D341Med (cell line): ENCODE data around the gene ENDOD1.

Source experiments
- DNase-seq: peaks from one replicate; pipeline ENCODE4 v3.0.0; 2012; ENCODE audit warnings: low spot score

Gene ENDOD1

DNA sequence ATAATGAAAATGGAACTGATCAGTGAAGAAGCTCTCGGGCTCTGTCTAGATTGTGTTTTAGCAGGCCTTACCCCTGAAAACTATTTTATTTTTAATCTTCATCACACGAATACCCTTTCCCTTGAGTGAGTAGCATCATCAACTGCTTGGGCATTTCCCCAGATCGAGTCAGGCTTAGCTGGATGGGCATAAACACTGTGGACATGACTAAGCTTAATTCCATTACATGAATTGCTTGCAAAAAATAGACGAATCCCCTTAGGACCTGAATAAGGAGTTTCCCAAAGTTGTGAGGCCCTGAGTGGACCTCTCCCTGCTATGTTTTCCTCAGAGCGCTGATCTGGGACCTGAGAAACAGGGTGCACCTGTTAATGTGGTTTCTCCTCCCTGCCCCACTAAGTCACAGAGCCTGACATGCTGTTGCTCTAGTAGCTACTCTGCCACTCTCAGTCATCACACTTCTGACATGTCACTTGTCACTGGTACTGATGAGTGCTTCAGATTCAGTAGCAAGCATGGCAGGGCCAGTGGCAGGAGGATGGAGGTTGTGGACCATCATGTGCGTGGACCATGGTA, 53.5 kb downstream of the ENDOD1 start:
- no peak for DNase-seq

DNA sequence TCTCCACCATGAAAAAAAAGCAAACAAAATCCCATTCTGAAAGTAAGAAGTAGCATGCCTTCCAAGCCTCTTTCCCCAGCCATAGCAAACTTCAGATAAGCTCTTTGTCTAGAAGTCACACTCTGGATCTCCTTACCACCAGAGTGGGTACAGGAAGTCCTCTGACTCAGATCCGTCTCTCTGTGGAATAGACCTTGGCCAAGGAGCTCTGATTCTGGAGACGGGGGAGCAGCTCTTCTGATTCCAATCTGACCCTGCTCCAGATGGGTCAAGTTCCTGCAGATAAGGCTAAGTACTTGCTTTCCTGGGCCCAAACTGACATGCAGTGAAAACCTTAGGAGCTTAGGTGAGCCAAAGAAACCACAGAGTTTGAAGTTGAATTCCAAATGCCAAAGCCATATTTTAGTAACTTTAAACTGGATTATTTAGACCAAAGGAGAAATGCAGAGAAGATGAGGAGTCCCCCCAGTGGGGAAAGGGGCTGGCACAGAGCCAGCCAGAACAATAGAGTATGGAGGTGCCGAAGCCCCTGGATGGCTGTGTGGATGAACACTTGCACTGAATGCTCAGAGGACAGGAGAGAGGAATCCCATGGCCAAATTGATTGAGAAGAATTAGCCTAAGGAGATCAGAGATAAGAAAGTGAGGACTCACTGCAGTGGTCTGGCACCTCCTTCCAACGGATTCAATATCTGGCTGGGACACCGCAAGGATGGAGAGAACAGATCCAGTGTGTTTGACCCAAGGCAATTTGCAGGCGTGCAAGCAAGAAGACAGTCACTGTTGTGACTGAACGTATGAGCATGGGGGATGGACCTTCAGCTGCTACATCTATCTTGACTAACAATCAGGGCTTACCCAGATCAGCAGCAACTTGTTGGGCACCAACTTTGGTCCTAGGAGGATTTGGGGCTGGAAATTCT, 54.9 kb downstream of the ENDOD1 start:
- DNase-seq: no peak

DNA sequence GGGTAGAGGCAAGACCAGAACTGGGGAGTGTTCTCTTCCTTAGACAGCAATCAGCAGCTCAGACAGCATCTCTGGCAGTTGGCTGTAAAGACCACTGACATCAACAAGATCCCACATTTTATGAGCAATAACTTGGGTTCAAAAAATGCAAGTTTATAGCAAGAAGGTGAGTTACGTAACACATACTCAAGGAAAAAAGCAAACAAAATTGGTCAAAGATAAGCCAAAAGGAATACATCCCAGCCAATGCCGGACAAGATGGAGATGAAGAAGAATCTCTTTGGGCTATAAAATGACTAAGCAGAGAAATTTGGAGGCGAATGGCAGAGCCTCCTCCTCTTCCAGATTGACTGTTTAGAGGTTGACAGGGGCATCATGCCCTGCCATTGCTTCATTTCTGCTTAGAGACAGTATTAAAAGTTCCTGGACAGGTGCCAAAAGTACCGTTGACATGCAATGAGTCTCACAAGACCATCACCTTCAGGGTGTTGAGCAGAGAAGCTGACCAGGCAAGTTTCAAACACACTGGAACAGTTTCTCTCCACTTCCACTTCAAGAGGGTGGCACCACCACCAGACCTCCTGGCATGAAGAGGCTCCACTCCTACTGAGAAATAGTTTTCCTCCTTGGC, 55.9 kb downstream of the ENDOD1 start:
- no peak for DNase-seq

GRCh38 chr11:95147364-95147905, 57.8 kb downstream of the ENDOD1 start:
- no peak for DNase-seq

GRCh38 chr11:95148406-95148805, 58.8 kb downstream of the ENDOD1 start:
- DNase-seq: no peak

DNA sequence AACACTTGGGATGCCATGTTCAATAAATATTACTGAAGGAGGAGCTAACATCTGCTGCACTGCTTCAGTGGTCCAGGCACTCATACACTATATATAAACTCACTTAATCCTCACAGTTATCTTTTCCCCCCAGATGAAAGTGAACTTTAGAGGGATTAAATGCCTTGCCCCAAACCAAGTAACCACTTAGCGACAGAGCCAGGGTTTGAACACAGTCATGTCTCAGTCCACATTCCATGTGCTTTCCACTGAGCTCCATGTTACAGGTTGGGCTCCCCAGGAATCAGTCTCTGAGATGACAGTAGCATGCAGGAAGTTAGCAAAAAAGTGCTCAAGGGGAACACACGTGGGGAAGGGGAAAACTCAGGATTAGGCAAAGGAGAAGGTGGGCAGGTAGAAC, 59.3 kb downstream of the ENDOD1 start:
- no peak for DNase-seq

DNA sequence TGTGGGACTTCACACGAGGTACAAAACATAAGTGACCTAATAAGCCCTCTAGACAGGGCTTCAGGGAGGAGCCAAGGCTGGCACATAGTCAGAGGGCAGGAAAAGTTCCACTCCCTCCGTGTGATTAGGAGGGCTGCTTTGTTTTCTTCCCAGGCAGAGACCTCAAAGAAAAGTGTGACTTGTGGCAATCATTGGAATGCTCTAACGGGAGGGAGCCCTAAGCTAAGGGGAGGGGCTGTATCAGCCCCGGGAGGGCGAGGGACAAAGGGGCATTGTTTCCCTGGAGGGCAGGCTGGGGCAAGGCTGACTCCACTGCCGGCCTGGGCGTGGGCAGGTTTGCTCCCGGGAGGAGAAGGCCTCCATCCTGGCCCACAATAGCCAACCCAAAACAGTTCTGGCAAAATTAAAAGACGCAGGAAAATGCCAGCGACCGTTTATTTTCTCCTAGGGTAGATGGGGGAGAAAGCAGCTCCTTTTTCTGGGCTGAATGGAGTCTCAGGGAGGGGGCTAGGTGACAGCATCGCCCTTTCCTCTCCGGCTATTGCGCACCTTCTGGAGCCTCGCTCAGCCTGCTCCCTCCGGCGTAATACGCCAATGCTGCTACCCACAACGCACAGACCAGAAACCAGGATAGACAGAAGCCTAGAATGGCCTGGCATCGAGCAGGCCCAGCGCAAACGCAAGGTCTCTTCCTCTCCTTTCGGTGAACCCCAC, 60.2 kb downstream of the ENDOD1 start:
- no peak for DNase-seq

DNA sequence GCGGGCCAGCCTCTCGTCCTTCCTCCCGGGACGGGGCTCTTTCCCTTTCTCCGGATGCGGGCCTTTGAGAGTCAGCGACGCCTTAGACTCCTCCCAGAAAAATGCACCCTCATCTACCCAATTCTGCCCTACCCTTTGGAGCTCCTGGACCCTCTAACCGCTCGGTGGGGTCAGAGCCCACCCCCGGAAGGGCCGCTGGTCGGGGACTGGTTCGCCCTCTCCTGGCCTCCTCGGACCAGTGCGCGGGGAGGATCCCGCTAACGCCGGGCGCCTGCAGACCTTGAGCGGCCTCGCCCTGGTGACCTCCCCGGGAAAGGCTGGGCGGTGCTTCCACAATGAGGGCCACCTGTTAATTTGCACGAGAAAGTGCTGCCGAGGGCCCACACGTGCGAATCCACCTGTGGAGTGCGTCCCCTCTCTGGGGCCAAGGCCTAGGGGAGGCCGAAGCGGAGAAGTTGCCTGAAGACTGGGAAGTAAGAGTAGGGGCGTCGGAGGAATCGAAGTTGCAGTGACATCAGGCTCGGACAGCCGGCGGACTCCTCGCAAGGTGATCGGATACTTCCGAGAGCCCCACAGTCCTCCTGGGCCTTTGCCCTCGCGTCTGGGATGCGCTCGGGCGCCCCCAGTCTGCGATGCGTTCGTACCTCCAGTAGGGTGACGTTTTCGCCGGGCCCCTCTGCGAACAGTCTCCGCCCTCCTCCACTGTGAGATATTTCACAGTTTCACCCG, 61.5 kb downstream of the ENDOD1 start:
- DNase-seq: peak; percentile 87

DNA sequence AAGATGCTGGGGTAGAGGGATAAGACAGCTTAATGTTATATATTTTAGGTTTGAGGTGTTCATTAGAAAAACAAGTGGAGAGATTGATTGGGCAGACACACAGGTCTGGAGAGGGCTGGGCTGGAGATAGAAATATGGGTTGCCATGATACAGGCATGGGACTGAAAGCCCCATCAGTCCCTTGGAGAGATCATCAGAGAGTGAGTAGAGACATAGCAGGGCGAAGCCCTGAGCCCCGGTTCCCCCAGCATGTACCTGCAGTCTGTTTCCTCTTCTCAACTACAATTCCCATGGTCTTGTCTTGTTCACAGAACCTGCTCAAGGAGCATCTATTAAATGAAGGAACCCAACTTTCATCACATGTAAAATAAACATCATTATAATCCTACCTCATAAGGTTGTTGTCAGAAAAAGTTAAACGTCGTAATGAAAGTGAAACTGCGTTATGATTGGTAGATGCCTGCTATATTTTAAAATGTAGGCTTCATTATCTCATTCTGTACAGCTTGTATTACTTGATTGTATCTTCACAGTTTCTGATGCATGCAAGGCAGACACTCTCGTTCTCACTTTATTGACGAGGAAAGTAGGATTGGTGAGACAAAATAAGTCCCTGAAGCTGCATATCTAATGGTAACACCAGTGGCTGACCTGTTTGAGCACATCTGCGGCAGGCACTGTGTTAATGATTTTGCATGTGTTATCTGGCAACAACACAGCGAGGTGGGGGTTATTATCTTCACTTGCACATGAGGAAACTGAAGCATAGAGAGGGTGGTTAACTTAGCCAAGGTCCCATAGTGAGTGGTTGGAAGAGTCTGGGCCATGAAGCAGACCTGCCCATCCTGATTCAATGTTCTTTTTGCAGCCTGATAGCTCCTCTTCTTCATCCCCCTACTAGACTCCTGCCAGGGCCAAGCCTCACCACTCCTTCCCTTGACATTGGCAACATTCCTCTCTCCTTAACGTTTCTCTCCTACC, 63.5 kb downstream of the ENDOD1 start:
- DNase-seq: no peak

DNA sequence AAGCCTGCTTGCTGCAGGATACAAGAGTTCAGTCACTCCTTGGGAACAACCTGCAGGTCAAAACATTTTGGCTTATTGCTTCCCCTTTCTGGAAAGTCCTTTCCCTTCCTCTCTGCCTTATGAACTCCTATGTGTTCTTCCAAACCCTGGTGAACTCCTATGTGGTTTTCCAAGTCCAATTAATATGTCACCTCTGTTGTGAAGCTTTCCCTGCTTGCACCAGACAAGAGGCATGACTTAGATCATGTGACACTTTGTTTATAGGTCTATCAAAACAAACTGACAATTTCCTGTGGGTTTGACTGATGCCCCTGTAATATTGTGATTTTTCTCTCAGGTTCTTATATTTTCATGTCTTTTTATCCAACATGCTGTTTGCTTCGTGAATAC, 64.2 kb downstream of the ENDOD1 start:
- DNase-seq: no peak

DNA sequence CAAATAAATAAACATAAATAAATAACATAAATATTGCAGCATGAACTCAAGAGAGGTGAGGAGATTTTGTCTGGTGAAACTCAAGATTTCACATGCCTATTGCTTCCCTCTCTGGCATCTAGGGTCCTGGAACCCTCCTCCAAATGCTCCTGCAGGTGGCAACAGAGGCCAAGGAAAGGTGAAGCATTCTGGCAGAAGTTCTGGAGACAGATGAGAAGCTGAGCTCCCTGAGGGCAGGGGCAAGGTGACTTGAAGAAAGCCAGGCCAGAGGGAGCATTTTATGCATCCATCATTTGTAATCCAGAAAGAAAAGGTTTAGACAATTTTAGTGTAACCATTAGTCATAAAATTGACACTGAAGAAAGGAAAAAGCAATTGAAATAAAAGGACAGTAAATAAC, 64.9 kb downstream of the ENDOD1 start:
- DNase-seq: peak; percentile 69

- no peak for DNase-seq
Observed at GRCh38 chr11:95155385-95155784, 65.7 kb downstream of the ENDOD1 start.

DNA sequence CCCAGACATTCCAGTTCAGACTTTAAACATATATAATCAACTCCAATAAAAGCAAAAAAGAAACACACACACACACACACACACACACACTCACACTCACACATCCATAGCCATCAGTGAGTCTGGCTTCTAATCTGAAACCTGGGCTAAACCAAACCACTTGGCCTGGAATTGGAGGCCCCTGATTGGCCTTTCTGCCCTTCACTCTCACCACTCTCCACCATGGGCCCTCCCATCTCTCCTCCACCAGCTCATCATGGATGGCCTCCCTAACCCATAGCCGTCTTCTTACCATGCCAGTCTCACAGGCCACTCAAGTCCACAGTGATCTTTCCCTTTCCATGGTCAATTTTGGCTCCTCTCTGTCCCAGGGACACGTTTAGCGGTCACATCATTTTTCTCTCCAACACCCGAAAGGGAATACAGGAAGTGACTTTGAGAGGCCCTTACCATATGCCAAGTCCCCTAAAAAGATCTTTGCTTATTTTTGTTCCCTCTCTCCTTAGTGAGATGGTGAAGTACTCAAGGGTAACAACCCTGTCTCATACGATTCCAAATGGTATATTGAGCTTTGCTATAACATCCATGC, 66.6 kb downstream of the ENDOD1 start:
- no peak for DNase-seq

DNA sequence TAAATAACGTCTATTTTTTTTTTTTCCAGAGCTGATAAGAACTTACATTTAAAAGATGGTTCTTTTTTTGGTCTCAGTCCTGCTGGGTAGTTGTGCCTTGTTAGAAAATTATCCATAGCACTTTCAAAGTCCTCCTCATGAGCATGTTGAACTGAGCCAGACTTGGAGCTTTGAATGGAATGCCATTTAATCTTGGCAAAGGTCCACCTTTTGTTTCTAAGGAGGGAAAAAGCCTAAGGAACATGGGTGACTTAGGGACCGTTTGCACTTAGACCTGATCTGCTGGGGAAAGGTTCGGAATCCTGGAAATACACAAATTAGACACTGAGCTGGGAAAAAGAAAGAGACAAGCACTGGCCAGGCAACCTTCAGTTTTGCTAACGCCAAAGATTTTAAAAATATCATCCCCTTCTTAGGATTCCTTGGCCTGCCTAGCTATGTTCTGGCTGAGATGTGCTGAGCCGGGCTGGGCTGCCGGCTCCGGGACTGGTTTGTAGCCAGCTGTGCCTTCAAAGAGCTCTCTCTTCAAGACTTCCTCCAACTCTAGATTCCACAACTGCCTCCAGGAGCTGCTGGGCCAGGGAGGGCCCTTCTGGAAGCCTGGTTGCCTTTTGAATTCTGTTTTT, 67.4 kb downstream of the ENDOD1 start:
- no peak for DNase-seq

DNA sequence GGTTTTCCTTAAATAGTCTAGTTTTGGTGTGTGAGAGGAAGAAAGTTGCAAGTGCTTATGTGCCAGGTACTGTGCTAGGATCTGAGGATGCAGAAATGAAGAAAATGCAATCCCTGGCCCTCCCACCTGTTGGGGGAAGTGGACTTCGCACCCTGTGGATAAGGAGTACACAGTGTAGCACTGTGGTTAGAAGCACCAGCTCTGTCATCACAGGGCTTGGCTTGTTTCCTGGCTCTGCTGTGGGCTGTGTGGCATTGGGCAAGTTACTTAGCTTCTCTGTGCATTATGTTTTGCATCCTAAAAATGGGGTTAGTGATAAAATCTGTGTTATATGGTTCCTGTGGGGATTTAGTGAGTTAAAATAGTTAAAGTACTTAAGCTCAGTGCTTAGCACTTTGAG, 68.2 kb downstream of the ENDOD1 start:
- DNase-seq: no peak

- DNase-seq: no peak
Observed at GRCh38 chr11:95161248-95161647, 71.6 kb downstream of the ENDOD1 start.

DNA sequence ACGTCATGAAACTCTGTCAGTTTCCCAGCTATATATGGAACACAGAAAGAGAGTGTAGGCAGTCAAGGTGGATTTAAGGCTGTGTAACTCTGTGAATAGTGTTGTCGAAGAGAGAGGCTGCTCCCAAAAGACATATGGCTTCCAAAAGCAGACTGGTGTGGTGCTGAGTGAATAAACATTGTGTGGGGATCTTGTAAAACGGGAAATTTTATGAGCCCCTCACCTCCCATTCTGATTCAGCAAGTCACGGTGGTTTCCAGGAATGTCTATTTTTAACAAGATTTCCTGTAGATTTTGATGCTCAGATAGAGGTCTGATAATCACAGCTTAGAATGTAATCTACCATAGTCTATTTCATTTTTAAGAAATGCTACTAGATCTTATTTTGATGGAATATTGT, 73.5 kb downstream of the ENDOD1 start:
- no peak for DNase-seq

DNA sequence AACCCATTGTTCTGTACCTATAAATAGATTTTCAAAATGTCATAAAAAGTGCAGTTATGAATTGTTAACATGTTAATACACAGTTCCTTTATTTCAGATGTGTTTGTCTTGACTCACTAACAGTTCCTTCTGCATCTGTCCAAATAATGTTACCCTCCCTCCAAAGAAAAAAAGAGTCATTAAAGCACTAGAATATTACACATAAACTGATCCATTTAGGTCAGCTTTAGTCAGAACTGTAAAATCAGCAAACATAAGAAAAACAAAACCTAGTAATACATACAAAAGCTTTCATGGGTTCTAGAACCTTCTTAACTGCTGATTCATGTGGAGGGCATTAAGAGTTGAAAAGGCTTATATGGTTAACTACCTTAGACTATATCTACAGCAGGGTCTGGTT, 76.0 kb downstream of the ENDOD1 start:
- DNase-seq: no peak

GRCh38 chr11:95166781-95167180, 77.1 kb downstream of the ENDOD1 start:
- no peak for DNase-seq

- no peak for DNase-seq
Observed at GRCh38 chr11:95170294-95170693, 80.6 kb downstream of the ENDOD1 start.
